ENCODE results near the gene GARIN3.

- TF ChIP-seq CTCF (IDR thresholded peaks at IDR 0.05; ENCODE audit: low read length) (no peak), EZH2 (optimal IDR thresholded peaks at IDR 0.05; ENCODE audit: low read depth, low read length) (no peak)
These were observed 803 bp downstream of the GARIN3 start for GRCh38 chr5:157165261-157165660.

Measured in MM.1S (cell line).